HG03139 (cell line): Measurements from ENCODE around the gene ADRM1.

Source experiments
- ATAC-seq: cut with Tn5 transposase; IDR thresholded peaks from one replicate; pipeline ENCODE4 v1.9.1; 2021; ENCODE audit not compliant: unreplicated experiment

The ADRM1 gene

DNA sequence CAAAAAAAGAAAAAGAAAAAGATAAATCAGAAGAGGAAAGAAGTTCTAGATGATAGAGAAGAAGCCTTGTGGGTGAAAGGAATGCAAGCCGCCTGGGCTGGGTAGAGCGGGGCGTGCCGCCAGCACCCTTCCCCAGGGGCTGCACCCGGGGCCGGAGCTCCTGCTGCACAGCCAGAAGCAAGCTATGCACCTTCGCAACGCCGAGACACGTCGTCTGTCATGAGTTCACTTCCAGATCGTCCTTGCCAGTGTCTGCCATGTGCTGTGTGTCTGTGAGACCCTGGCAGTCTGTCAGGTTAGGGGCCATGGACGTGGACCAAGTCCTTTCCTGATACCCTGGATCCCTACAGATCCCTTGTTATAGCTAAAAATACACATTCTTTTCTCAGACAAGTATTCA, 25.5 kb upstream of the ADRM1 start:
- ATAC-seq, result no peak

DNA sequence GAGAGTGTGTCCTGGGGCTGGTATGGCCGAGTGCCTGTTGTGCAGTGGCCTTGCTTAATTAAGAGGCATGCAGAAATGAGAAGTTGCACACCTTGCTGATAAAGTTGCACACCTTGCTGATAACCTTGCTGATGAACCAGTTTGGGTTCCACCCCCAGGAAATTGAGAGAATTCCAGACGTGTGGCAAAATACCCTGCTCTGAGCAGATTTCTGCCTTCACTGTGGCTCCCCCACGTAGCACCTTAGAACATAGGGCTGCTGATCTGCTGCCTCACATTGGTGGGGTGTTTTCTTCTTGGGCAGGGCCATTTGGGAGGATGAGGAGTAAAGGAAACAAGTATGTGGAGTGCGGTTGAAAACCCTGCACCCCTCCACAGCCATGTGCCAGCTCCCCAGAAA, 22.5 kb upstream of the ADRM1 start:
- ATAC-seq, result no peak

DNA sequence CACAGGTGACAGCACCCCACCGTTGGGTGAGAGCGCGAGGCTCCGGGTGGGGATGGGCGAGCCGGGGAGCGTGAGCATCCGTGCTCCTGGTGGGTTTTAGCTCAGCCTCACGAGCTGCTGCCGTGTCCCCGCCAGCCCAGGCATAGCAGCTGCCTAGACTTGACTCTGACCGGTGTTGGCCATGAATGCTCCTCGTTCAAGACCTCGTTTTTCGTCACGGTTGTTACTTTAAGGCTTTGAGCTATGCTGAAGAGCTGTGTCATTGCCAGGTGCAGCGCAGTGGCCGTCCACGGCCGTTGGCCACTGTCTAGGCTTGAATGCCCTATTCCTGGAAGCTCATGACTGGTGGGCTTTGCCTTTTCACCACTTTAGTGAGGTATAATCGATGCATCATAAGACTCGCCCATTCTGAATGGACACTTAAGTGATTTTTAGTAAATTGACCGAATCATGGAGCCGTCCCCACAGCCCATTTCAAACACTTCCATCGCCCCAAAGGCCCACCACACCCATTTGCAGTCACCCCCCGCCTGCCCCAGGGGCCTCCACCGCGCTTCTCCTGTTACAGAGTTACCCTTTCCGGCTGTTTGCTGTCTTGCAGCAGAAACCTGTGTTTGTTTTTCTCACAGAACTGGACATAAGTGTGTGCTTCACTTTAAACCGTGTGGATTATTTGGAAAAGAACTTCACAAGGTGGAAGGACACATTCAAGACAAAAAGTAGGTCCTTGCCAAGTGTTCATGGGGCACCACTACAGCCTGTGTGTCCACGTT, 21.4 kb upstream of the ADRM1 start:
- no peak for ATAC-seq

DNA sequence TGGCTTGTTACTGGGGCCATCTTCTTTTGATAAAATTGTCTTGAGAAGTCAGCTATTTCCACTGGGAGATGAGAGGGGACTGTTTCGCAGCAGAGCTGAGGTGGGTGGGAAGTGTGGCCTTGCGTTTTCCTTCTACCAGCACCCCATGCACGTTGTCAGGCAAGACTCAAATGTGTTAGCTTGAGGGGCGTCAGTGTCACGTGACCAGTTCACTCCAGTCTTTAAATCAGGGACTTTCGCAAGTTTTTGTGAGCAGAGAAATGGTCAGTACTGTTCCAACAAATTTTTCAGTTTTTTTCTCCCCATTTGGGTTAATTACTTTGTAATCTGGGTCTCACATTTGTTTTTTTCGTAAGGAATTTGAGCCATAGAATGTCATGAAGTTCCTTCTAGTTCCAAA, 20.7 kb upstream of the ADRM1 start:
- ATAC-seq, result no peak

DNA sequence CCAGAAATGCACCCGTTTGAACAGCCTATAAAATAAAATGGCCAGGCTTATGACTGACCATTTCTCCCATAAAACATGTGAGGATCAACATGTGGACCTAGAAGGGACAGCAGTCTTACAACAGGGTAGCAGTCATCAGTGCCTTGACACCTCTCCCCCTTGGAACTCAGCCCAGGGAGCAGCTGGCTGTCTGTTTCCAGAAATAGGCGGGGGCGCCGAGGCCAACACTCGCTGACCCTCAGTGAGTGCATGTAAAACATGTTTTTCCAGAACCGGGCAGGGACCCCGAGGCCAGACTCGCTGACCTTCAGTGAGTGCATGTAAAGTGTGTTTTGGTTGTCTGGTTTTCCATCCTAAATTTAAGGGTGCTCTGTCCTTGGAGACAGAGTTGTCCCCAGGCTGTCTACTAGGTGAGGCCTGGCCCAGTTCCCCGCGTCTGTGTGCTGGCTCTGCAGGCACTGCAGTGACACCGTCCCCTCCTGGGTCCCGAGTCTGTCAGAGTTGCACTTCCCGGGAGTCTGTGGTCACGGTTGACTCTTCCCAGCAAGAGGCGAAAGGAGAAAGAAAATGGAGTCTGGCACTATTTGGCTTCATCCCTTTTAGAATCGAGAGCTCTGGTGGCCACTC, 19.8 kb upstream of the ADRM1 start:
- no peak for ATAC-seq

DNA sequence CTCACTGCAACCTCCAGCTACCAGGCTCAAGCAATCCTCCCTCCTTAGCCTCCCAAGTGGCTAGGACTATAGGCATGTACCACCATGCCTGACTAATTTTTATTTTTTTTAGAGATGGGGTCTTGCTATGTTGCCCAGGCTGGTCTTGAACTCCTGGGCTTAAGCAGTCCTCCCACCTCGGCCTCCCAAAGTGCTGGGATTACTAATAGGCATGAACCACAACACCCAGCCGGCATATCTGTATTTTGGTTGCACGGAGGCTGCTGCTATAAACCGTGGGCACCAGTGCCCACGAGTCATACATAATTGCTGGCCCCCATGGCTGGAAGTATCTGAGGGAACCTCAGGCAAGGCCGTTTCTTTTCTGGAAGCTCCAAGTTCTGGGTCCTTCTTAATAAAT, 18.3 kb upstream of the ADRM1 start:
- ATAC-seq, result no peak

DNA sequence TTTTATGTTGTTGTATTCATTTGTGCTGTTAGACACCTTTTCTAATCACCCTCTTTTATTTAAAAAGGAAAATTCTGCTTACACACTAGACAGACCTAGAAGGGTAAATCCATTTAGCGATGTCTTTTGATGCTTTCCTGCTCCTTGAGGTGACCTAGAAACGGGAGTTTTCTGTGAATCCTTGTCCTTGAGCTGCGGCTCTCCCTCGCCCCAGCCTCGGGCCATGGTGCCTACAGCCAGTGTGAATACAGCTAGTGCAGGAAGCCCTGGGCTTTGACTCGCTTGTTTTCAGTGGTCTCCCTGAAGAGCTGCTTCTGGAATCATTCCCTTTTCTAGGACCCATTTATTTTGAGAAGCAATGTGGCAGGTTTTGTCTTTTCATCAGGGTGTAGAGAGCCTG, 17.6 kb upstream of the ADRM1 start:
- no peak for ATAC-seq

DNA sequence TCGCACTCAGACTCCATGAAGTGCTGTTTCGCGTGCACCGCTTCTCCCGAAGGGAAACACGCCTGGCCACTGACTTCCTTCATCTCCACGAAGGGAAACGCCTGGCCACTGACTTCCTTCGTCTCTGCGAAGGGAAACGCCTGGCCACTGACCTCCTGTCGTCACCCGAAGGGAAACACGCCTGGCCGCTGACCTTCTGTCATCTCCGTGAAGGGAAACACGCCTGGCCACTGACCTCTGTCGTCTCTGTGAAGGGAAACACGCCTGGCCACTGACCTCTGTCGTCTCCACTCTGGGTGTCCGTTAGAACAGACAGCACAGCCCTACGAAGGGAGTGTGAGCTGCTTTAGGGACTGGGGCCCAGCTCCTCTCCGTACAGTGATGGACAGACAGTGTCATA, 17.1 kb upstream of the ADRM1 start:
- no peak for ATAC-seq

DNA sequence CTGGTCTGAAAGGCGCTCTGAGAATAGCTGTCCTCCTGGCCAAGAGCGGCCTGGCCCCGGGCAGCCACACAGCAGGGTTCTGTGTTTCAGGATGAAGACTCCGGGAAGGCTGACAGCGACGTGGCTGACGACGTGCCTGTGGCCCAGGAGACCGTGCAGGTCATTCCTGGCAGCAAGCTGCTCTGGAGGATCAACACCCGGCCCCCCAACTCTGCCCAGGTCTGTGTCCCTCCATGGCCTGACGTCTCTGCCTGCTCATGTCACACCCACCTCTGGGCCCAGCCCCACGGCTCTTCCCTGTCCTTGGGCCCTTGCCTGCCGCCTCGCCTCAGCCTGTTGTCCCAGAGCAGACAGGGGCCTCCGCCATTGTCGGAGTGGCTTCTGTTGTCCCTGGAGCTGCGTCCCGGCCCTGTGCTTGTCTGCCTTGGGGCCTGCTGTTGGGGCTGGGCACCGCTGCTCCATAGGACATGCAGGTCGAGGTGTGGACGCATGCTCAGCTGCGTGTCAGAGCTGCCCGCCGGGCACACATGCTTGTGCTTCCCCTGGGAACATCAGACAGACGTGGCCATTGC, 16.2 kb upstream of the ADRM1 start:
- no peak for ATAC-seq

DNA sequence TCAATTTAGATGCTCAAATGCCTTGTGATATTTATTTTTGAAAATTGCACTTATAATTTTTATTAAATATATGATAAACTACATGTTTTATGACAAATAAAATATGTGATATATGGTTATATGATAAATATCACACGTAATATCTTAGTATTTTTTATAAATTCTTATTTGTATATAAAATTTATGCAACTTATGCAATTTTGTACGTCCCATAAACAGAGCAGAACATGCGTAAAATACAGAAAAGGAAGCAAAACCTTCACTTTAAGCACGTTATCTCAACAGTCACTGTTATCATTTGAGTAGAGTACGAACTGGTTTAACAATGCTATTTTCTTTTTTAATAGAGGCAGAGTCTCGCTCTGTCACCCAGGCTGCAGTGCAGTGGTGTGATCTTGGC, 15.7 kb upstream of the ADRM1 start:
- ATAC-seq, result no peak

DNA sequence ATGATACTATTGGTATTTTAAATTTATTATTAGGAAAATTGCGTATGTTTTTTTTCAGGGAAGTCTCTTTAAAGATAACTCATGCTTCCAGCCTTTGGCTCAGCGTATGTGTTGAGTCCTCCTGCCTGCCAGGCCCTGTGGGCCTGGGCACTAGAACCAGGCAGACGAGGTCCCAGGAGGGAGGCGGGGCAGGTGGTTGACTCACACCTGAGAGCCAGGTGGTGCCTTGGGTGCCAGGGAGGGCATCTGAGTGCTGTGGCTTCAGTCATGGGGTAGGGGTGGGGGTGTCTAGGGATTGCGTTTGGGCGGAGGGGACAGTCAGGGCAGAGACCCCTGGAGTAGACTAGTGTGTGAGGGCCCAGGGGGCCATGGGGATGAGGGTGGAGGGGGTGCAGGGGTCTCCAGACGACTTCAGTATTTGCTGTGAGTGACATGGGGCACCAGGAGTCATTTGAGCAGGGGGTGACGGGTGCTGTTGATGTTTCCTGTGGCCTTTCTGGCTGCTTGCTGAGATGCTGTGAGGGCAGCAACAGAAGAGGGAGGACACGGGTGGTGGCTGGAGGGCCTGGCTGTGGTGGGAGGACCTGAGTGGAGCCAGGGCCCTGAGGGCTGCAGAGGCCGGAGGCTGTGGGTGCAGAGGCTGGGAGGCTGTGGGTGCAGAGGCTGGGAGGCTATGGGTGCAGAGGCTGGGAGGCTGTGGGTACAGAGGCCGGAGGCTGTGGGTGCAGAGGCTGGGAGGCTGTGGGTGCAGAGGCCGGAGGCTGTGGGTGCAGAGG, 14.8 kb upstream of the ADRM1 start:
- ATAC-seq, result no peak

DNA sequence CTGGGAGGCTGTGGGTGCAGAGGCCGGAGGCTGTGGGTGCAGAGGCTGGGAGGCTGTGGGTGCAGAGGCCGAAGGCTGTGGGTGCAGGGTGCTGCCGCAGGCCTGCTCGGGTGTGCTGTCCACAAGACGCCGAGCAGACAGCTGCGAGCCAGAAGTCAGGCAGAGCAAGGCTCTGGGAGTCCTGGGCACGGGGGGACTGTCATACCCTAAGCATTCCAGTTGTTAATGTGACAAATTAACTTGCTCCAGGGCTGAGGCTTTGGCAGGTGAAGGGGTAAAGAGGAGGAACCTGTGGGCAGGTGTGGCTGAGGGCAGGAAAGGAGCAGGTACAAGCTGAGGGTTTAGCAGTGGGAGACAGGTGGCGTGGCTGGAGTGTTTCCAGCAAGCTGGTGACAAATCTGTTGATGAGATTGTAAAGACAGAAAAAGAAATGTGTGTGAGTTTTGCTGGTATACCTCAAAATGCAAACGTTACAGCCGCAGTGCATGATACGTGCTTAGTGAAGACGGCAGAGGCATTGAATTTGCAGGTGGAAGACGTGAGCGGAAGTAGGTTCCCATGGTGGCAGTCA, 14.2 kb upstream of the ADRM1 start:
- no peak for ATAC-seq

DNA sequence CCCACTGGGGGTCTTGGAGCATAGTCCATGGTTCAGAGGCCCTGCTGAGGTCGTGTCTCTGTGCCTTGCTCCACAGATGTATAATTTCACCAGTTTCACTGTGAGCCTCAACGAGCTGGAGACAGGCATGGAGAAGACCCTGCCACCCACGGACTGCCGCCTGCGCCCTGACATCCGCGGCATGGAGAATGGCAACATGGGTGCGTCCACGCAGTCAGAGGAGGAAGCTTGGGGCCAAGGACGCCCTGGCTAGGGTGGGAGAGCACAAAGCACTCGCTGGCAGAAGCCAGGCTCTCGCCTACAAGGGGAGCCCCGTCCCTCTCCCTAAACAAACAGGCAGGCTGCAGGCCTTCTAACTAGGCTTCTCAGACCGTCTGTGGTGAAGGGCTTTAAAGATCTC, 13.7 kb upstream of the ADRM1 start:
- no peak for ATAC-seq

DNA sequence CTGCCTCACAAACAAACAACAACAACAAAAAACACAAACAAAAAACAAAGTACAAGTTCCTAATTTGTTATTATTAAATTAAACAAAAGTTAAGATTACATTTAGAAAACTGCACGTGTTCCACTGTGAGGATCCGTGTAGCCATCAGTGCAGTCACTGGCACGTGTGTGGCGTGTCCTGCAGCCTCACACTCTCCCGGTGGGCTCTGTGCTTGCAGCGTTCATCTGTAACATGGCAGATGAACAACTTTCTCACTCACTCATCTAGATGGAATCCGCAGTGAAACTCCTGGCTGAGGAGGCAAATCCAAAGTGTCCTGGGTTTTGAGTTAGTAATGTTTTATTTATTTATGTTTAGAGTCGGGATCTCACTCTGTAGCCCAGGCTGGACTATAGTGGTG, 12.9 kb upstream of the ADRM1 start:
- ATAC-seq, result no peak

DNA sequence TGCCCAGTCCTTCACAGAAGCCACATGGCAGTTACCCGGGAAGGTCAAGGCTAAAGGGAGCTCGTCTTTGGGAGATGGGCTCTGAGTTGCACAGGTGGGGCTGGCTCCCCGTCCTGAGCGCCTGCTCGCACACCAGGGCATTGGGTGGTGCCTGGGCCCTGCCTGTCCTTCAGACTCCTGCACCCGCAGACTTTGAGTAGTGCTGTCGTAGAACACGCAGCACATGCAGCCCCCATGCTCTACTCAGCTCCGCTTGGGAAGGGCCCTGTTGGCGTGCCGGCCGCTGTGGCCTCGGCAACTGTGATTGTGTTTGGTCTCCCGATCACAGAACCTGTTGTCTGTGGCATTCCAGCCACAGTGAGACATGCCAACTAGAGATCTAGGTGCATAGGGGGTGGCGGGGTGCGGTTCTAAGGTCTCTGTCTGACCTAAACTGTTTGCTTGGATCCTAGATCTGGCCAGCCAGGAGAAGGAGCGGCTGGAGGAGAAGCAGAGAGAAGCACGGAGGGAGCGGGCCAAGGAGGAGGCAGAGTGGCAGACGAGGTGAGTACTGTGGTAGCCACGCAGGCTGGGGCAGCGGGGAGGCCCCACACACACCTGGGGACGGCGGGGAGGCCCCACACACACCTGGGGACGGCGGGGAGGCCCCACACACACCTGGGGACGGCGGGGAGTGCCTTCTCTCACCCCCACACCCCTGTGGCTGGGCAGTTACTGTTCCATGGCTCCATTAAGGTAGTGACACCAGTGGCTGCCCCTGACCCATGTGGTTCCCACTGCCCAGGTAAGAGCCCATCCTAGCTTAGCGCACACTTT, 11.3 kb upstream of the ADRM1 start:
- ATAC-seq, result no peak

DNA sequence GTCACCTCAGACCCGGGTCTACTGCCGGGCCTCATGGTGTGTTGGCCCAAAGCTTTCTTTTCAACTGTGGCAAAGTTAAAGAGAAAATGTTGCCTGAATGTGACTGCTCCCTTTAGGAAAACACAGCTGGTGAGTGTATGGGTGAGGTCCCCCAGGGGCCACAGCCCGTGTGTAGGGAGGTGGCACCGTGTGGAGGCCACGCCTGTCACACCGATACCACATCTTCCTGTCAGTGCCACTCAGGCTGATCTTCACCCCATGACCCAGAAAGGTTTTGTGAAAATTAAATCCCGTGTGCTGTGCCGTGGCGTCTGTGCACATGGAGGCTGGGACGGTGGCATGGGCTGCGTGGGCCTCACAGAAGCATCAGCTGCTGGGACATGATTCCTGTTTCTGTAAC, 10.7 kb upstream of the ADRM1 start:
- ATAC-seq, result no peak

DNA sequence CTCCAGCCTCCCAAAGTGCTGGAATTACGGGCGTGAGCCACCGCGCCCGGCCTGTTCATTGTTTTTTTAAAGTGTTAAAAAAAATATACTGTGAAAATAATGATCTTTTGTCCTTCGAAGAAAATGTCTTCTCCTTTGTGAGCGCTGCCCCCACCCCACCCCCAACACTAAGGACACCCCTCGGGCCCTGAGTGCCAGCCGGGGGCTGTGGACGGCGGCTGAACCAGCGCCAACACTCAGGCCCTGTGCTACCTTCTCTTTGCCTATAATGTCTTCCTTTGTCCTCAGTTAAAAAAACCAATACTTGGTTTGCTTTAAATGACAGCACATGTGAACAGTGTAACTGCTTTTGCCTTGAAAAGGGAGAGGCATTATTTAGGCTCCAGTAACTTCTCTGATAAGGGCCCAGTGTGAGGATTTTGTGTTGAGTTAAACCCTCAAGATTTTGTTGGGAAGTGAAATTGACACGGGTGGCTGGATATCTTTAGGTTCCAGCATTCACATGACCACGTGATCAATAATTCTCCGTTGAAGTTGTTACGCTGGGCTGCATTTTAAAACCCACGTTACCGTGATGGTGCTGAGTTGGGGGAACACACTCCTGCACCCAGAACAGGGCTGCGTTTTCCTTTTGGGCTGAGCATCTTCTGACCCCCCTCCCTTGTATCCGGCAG, 9.5 kb upstream of the ADRM1 start:
- no peak for ATAC-seq

DNA sequence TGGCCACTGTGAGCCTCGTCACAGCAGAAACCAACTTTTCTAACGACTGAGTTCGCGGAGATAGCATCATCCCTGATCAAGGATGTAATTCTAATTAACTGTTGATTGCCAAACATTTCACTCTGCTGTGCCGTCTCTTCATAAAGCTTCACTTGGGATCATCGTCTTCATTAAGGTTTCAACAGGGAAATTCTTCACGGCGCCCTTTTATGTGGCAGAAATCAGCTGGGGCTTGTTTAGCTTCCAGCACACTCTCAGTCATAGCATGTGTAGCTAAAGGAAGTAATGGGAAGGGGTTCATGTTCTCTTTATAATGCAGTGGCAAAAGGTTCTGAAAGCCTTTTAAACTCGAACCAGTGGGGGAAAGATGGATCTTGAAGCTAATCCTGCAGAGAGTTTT, 8.9 kb upstream of the ADRM1 start:
- no peak for ATAC-seq

DNA sequence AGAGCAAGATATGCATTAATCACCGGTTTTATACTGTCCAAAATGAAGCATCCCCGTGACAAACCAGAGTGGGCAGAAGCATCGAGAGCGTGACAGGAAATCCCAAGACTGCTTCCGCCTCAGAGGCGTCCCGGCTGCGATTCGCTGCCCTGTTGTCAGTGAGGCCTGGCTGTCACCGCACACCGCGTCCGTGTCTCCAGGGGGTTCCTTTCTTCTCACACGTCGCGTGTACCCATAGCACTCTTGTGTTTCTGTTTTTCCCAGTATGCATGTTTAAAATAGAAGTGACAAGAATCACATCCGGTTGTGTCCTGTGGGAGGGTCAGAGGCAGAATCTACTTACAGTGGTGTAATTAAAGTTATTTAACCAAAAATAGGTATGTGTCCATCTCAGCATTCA, 8.3 kb upstream of the ADRM1 start:
- ATAC-seq, result no peak
